ENCODE measurements around the gene OSBPL10.

DNA sequence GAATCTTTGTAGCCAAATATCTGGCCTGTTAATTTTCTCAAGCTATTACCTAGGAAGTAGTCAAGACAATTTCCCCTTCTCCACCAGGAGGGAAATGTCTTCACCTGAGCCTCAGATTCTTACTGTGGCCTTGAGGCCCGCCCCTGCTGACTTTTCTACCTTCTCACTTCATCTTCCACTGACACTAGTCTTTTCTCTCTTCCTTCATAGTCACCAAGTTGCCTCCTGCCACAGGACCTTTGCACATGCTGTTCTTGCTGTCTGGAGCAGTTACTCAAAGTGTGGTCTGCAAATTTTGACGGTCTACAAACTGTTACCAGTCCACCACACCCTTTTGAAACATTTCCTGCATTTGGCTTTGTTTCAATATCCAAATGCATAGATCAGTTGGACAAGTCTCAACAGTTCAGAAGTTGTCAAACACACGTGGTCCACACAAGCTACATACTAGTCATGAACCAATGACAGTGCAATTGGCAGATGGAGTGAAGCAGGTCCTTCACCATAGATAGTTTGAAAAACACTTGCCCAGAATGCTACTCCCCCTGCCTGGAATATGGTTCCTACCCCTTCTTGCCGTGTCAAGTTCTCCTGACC is 100.5 kb downstream of the OSBPL10 start:
- TF ChIP-seq CTCF (IDR thresholded peaks at IDR 0.05) (no peak), POLR2A (IDR thresholded peaks at IDR 0.05) (no peak)
